GM12878 (cell line): Measurements from ENCODE around the gene TFAP2B. TPM values are rescaled to one million over a fixed set of nuclear protein-coding genes. Genes with fewer than 3 reads are reported as not detected.

Source experiments
- ATAC-seq: fragments of 200-7000 bp; cut with Tn5 transposase; 3 replicates; pipeline ENCODE4 v1.9.1; 2020; ENCODE audit warnings: mild to moderate bottlenecking, moderate library complexity
- BruUV-seq: library from RNA; stranded (reverse); fragments of 400-500 nt; replicated peaks from 2 replicates; lab custom pipeline; 2021; lab: Mats Ljungman, UMichigan
- CTCF ChIA-PET: fragments of 300-600 bp; sonication (Branson Sonifier 250); formaldehyde crosslinking; extraction: SDS; loops from one replicate; lab custom pipeline; 2021; ENCODE audit warnings: inconsistent platforms; lab: Yijun Ruan, JAX
- POLR2A ChIA-PET: fragments of 350-600 bp; formaldehyde crosslinking; extraction: SDS; loops from one replicate; lab custom pipeline; 2021; ENCODE audit warnings: inconsistent platforms; lab: Charles Lee
- RAD21 ChIA-PET: fragments of 300-600 bp; sonication (Branson Sonifier 250); formaldehyde crosslinking; loops from one replicate; lab custom pipeline; 2023; ENCODE audit warnings: antibody characterized with exemption; ENCODE audit not compliant: unreplicated experiment; lab: Charles Lee
- SMC1A ChIA-PET: fragments of 300-600 bp; sonication (Branson Sonifier 250); formaldehyde crosslinking; loops from one replicate; lab custom pipeline; 2023; ENCODE audit not compliant: unreplicated experiment, uncharacterized antibody; lab: Charles Lee
- DNase-seq: peaks from one replicate; pipeline ENCODE4 v3.0.0-alpha.2; 2011; ENCODE audit warnings: low read depth, low spot score
- FAIRE-seq: peaks from 3 replicates; lab custom pipeline; 2011; peaks lifted over from hg19 to GRCh38; lab: Jason Lieb, UNC
- H2AFZ ChIP-seq: 2 replicates; pipeline ENCODE4 v1.6.0; 2011; ENCODE audit warnings: low read depth, low read length, control low read depth; ENCODE audit not compliant: control insufficient read depth
- H3K27ac ChIP-seq: 2 replicates; pipeline ENCODE4 v1.5.1; 2011; ENCODE audit warnings: control low read depth; ENCODE audit not compliant: control insufficient read depth, insufficient read depth
- H3K27me3 ChIP-seq, 2 experiments: replicated peaks in 1 of 2; 2 replicates each; pipeline versions ENCODE4 v1.6.0 to v1.6.1; 2011; ENCODE audit warnings: low read length in 1 of 2; ENCODE audit not compliant: control insufficient read depth in 2 of 2, insufficient read depth in 2 of 2
- H3K36me3 ChIP-seq, 2 experiments: 2 replicates each; pipeline ENCODE4 v1.5.1; 2011; ENCODE audit warnings: low read length in 1 of 2; ENCODE audit not compliant: control insufficient read depth in 2 of 2, insufficient read depth in 2 of 2
- H3K4me1 ChIP-seq: 2 replicates; pipeline ENCODE4 v1.6.1; 2011; ENCODE audit warnings: mild to moderate bottlenecking, low read length, moderate library complexity, mixed read lengths; ENCODE audit not compliant: control insufficient read depth, insufficient read depth
- H3K4me2 ChIP-seq: 2 replicates; pipeline ENCODE4 v1.6.0; 2011; ENCODE audit warnings: control low read depth; ENCODE audit not compliant: control insufficient read depth, insufficient read depth
- H3K4me3 ChIP-seq: fragments of 200-600 bp; sonication (generic); 2 replicates; pipeline ENCODE4 v1.5.1; 2016
- H3K79me2 ChIP-seq: 2 replicates; pipeline ENCODE4 v1.6.0; 2011; ENCODE audit warnings: low read length; ENCODE audit not compliant: control insufficient read depth, insufficient read depth
- H3K9ac ChIP-seq: 2 replicates; pipeline ENCODE4 v1.8.0; 2011; ENCODE audit warnings: low read length, control low read depth, mixed read lengths; ENCODE audit not compliant: control insufficient read depth, insufficient read depth
- H3K9me3 ChIP-seq: replicated peaks from 3 replicates; pipeline ENCODE4 v1.5.1; 2011; ENCODE audit warnings: mild to moderate bottlenecking, low read length; ENCODE audit not compliant: control insufficient read depth, insufficient read depth
- H4K20me1 ChIP-seq: 2 replicates; pipeline ENCODE4 v1.6.0; 2011; ENCODE audit not compliant: control insufficient read depth, insufficient read depth
- EGR1 ChIP-seq, 2 experiments: IDR thresholded peaks; 1 replicate in 1 of 2; 2 replicates in 1 of 2; pipeline ENCODE4 v1.6.1; 2011 to 2012; ENCODE audit warnings: low read depth in 2 of 2, low read length in 2 of 2, borderline replicate concordance in 1 of 2, mild to moderate bottlenecking in 1 of 2, moderate library complexity in 1 of 2
- ELK1 ChIP-seq: IDR thresholded peaks from 2 replicates; pipeline ENCODE4 v1.6.1; 2012; ENCODE audit warnings: low read depth, low read length, improper control_type of control experiment
- EP300 ChIP-seq, 2 experiments: fragments of 150-350 bp in 1 of 2; IDR thresholded peaks; 2 replicates each; pipeline ENCODE4 v1.6.1; 2011 to 2012; ENCODE audit warnings: low read depth in 2 of 2, low read length in 2 of 2, borderline replicate concordance in 1 of 2, improper control_type of control experiment in 1 of 2, inconsistent platforms in 1 of 2; ENCODE audit not compliant: control insufficient read depth in 1 of 2
- FOXM1 ChIP-seq: IDR thresholded peaks from 2 replicates; pipeline ENCODE4 v1.6.1; 2012; ENCODE audit warnings: low read depth, mild to moderate bottlenecking, inconsistent platforms, low read length, moderate library complexity
- REST ChIP-seq: IDR thresholded peaks from 2 replicates; pipeline ENCODE4 v1.6.1; 2012; ENCODE audit warnings: mild to moderate bottlenecking, low read depth, low read length
- SIN3A ChIP-seq: IDR thresholded peaks from 2 replicates; pipeline ENCODE4 v1.6.1; 2012; ENCODE audit warnings: low read depth, low read length, improper control_type of control experiment
- SIX5 ChIP-seq: IDR thresholded peaks from 2 replicates; pipeline ENCODE4 v1.6.1; 2011; ENCODE audit warnings: mild to moderate bottlenecking, low read depth, low read length, moderate library complexity; ENCODE audit not compliant: severe bottlenecking
- USF1 ChIP-seq: IDR thresholded peaks from 2 replicates; pipeline ENCODE4 v1.6.1; 2011; ENCODE audit warnings: borderline replicate concordance, low read depth, mild to moderate bottlenecking, moderate library complexity, mixed read lengths, low read length; ENCODE audit not compliant: insufficient read depth; ENCODE audit errors: extremely low read length
- USF2 ChIP-seq: IDR thresholded peaks from 2 replicates; pipeline ENCODE4 v1.6.1; 2011; ENCODE audit warnings: low read depth, low read length, improper control_type of control experiment, borderline replicate concordance
- ZBTB11 ChIP-seq: fragments of 450-650 bp; formaldehyde crosslinking; IDR thresholded peaks from 2 replicates; pipeline ENCODE4 v1.5.0; 2022; ENCODE audit warnings: mild to moderate bottlenecking, missing genetic modification characterization
- WGBS: methylation state at CpG from one replicate; pipeline ENCODE4 v1.1.6; 2016; ENCODE audit warnings: low lambda C conversion rate; ENCODE audit not compliant: insufficient replicate concordance, insufficient coverage; ENCODE audit errors: missing lambda C conversion rate; 5-methylcytosine and 5-hydroxymethylcytosine counted together
- in situ Hi-C: fragments of 300-500 bp; cut with MboI; formaldehyde crosslinking; loops from 9 replicates; pipeline ENCODE4 v1.14.3; 2018; ENCODE audit warnings: mixed read lengths
- intact Hi-C: fragments of 100-400 bp; cut with micrococcal nuclease; formaldehyde crosslinking; loops from one replicate; pipeline ENCODE4 v1.14.2; 2022; ENCODE audit not compliant: unreplicated experiment
- polyA plus RNA-seq, 11 experiments: library from polyadenylated mRNA; depleted of rRNA in 4 of 11; unstranded in 6 of 11; stranded (reverse) in 5 of 11; fragments of >200 nt; fragmentation: Nextera tagmentation in 4 of 11; fragmentation: Illumina TruSeq in 1 of 11; extraction: Ambion mirVana in 4 of 11; extraction: Trizol in 1 of 11; gene quantifications; 1 replicate in 1 of 11; 2 replicates in 10 of 11; pipeline versions ENCODE4 v1.2.1 to v1.2.3, GENCODE V29; 2011 to 2016; ENCODE audit warnings: inconsistent platforms in 2 of 11, missing spikeins in 2 of 11, low read depth in 1 of 11
- total RNA-seq, 4 experiments: library from RNA; depleted of rRNA in 3 of 4; stranded (reverse); fragments of >200 nt in 3 of 4; fragmentation: Illumina TruSeq in 1 of 4; extraction: Trizol in 1 of 4; gene quantifications; 2 replicates each; pipeline versions ENCODE4 v1.2.1 to v1.2.3, GENCODE V29; 2013 to 2021

Gene TFAP2B
- total and polyA plus RNA-seq, 10 of the 15 experiments (the other 5 are each of a cell fraction or from before 2014, with no cell fraction given) = 0.03 to 0.15 (median 0.07) TPM; not detected in 5

- ChIA-PET RAD21 (no interaction called here), CTCF (no interaction called here), SMC1A (no interaction called here), POLR2A (no interaction called here)
- Histone ChIP-seq H3K27ac (no peak overlapping the region), H3K4me3 (no peak overlapping the region), H3K9ac (no peak overlapping the region), H3K27me3 (peaks cover 9 to 18% of the 10 kb centered on the region in 2 experiments), H2AFZ (no peak overlapping the region), H3K4me1 (no peaks in the 10 kb centered on the region), H3K4me2 (no peak overlapping the region), H3K79me2 (no peaks in the 10 kb centered on the region), H3K36me3 (no peaks in the 10 kb centered on the region), H3K9me3 (no peaks in the 10 kb centered on the region), H4K20me1 (no peaks in the 10 kb centered on the region)
- intact Hi-C loops (no loop called here), in situ Hi-C loops (no loop called here)
- ATAC-seq (no peak), DNase-seq (no peak), FAIRE-seq (no peak)
- BruUV-seq = no TSS peak
- 54% methylated on average over 19 of the region's 19 CpGs for WGBS
- TF ChIP-seq EP300 (IDR thresholded peaks at IDR 0.05; ENCODE audit: borderline replicate concordance in 1 of 2, control insufficient read depth in 1 of 2, low read depth in 2 of 2, low read length in 2 of 2) (no peak), SIX5 (no peak), SIN3A (no peak), ELK1 (no peak), EGR1 (IDR thresholded peaks at IDR 0.05; ENCODE audit: borderline replicate concordance in 1 of 2, low read depth in 2 of 2, low read length in 2 of 2) (no peak), USF2 (no peak), ZBTB11 (CRISPR knock-in tag) (no peak), FOXM1 (no peak), USF1 (no peak), REST (no peak)
These were observed 7.5 kb downstream of the TFAP2B start for GRCh38 chr6:50826037-50826761.
